ENCODE data around the gene CLMN.
"Not testable (repeated sequence)": the region's sequence is repeated elsewhere in the genome, so short reads cannot be mapped to it uniquely, and the experiment has no call there.

Gene CLMN

DNA sequence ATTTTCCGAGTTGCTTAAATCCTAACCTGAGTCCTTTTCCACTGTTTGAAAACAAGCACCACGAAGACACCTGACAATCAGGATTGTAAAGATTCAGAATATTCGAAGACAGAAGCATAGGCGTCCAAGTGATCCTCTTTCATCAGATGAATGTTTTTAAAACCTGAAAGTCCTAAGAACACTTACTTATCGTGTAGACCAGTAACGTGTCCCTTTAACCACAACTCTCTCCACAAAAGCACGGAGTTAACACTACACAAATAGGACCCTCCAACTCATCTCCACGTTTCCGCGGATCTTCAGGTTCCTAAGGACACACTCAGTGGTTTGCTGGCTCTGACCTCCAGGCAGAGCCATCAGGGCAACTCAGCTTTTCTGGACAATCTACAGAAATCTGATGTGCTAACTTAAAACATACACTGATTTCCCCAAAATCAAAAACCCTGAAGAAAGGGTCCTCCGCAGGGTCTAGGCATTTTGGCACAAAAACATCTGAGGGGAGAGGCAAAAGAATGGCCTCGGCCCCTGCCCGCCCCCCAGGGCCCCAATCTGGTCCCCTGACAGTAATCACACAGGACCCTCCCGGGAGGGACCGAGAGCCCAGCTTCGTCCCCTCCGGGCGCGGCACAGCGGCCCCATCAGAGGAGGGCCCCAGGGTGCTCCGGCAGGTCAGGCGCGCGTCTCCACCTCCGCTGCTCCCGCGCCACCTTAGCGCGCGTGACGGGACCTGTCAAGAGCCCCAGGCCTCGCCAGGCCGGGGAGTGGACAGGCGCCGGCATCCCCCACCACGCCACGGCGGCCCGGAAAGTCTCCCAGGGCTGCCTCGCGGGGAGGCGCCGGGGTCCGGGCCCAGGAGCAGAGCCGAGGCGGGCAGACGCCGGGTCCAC is 163.3 kb downstream of the CLMN start:
- peak; percentile 31 for DNase-seq

DNA sequence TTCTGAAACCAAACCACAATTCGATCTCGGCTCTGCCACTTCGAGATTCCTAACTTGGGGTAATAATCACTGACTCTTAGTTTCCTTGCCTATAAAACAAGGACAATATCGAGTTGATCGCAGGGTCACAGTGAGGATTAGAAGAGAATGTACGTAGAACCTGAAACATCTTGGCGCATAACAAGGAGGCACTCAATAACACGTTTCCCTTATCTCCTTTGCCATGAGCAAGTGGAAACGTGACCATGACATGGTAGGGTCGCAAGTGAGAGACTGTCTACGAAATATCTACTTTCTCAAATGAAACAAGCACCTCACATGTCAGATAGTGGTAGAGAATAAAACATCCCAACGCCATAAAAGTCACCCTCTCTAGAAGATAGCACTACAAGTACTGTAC is 164.7 kb downstream of the CLMN start:
- DNase-seq, result no peak

DNA sequence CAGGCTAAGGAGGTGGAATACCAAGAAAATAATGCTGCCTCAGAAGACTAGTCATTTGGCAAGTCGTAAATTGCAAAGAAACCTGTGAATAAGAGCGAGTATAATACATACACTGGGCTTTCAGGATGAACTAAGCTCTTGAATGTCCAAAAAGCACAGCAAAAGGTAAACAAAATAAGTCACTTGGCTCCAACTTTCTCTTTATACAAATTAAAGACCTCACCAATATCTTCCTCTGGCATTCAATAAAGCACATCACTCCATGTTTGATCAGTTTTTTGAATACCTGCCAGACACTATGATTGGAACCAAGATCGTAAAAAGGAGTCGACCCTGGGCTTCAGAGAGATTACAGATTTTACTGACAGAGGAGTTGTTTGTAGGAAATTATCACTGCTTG is 165.8 kb downstream of the CLMN start:
- no peak for DNase-seq

DNA sequence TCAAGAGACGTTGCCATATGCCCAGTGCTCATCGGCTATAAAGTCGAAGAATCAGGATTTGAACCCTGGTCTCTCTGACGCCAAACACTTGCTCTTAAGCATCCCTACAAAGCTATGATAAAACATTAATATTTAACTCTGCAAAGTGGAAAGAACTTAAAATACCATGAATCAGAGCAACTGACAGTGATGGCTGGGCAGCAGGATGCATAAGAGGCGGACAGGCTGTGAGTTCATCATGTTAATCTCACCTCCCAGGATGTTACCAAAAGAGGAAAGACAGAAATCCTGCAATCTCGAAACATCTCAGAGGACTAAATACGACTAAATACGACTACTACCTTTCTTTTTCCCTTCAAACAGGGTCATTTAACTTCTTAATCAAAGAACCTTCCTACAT is 168.1 kb downstream of the CLMN start:
- no peak for DNase-seq

DNA sequence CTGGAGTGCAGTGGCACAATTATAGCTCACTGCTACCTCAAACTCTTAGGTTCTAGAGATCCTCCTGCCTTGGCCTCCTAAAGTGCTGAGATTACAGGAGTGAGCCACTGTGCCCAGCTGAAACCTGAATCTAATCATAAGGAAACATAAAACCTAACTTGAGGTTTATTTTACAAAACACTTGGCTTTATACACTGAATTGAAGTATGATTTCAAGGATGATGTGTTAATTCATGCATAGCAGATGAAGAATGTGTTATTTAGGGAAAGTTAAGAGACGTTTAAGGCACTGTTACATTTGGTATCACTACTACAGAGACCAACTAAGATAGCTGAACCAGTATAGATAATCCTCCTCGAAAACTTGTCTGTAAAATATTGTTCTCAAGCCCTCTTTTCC is 168.8 kb downstream of the CLMN start:
- no peak for DNase-seq

DNA sequence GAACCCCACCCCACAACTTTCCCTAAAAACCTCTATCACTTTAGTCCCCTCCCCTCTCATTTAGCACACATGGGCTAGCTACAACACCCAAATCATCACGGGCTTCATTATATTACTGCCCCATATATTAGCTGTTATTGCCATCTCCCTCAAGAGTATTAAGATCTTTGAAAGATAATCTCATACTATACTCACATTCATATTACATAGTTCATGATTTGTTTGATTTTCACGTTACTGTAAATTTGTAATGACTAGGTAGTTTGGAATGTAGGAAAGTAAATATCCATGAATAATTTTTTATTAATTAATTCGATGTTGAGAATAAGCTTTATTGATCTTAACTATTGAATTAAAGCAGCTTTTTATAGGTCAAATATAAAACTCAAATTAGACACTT is 170.3 kb downstream of the CLMN start:
- DNase-seq, result no peak

DNA sequence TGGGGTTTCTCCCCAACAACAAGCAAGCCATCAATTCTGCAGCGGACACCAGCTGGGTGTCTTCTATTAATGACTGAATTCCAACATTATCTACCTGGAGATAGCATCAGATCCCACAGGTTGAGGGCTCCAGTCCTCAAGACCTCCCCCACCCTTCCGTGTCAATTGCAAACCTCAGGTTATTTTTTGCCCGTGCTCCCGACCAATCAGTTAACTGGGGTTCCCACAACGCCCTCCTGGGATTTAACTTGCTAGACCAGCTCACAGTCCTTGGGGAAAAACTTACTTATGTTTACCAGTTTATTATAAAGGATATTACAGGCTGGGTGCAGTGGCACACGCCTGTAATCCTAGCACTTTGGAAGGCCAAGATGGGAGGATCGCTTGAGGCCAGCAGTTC is 172.1 kb downstream of the CLMN start:
- DNase-seq, result no peak

DNA sequence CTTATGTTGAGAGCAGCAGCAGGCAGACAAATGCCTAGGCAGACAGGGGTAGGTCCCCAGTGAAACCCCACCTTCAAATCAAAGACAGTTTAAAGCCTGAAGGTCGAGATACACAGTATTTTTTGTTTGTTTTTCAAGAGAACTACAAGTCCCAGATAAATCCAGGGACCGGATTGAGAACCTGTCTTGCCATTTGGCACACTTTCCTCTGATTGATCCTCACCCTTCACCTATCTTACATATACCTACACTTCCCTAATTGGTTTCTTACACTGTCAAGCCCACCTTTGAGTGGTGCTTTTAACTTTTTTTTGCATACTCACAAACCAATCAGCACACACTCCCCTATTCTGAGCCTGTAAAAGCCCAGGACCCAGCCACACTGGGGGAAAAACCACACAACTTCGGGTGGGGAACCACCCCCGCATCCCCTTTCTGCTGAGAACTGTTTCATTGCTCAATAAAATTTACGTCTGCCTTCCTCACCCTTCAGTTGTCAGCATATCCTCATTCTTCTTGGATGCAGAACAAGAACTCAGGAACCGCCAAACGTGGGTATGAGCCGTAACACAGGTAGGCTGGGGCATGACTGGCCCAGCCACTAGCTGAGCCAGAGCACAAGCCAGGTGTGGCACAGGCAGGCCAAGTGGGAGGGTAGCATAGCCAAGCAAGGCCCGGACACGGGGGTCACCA is 173.5 kb downstream of the CLMN start:
- DNase-seq, result no peak

DNA sequence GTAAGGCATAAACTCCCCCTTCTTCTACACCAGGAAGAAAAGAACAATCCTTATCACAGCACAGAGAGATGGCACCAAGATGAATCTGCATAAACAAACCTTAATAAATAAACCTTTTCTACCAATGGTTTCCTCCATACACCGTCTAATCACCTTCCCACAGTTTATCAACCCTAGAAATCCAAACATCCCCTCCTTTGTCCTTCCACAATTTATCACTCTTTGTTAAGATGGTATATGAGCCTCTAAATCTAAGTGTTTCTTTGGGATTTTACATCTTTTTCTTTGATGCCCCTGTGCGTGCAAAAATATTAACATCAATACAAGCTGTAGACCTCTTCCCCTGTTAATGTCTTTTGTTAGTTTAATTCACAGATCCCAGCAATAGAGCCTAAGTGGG is 174.9 kb downstream of the CLMN start:
- DNase-seq, result no peak

DNA sequence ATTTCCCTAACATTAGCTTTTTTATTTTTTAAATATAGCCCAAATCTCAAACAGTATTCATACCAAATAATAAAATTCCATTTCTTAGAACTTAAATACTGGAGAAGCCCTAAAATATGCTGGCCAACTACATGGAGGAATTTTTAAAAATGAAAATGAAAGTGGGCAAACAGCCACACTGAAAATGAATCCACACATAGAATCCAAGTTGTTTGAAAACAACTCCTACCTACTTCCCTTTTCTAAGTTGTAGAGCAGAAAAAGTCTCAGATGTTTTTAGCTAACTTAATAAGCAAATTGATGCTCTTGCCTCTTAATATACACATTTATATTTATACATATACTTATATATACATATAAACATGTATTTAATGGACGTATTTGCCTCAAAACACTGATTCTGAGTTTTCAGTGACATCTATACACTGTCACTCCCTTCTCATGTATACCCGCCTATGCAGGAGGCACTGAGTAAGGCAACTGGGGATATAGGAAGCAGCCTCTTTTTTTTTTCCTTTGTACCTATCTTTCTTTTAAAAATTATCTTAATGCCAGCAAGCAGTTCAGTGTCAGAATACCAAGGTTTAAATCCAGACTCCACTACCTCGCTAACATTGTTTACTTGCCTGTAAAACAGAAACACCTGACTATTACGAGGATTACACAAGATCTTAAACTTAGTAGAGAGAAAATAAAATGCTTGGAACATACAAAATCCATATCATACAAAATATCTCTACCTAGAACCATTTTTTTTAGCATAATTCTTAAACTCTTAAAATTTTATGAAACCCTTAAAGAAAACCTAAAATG is 175.7 kb downstream of the CLMN start:
- DNase-seq, result no peak

DNA sequence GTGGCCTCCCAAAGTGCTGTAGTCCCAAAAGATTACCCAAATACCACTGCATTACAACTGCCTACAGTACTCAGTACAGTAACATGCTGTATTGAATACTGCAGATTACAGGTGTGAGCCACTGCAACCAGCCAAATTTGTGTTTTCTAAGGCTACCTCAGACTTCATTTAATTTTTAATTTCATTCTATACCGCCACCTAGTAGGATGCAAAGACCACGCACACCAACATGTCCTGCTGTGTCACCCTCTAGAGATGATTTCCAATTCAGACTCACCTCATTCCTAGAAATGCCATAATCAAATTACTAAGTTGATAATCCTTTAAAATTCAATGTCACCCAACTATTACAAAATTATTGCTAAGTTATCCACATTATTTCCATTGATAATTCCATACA is 177.5 kb downstream of the CLMN start:
- DNase-seq, result no peak

DNA sequence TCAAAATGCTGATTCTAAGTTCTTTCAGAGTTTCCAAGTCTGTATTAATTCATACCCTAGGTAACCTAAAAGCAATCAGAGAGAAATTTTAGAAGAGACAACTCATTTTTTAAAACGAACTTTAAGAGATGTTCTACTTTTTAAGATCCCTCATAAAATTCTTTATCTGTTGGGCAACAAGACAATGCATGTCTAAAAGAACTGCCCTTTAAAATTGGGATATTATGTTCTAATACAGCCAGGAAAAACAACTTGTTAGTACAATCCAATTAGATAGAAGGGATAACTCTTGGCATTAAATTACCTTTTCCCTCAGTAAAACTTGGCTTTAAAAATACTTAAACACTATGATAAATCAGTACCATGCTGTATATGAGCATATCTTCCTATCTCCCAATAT is 178.0 kb downstream of the CLMN start:
- DNase-seq, result no peak

DNA sequence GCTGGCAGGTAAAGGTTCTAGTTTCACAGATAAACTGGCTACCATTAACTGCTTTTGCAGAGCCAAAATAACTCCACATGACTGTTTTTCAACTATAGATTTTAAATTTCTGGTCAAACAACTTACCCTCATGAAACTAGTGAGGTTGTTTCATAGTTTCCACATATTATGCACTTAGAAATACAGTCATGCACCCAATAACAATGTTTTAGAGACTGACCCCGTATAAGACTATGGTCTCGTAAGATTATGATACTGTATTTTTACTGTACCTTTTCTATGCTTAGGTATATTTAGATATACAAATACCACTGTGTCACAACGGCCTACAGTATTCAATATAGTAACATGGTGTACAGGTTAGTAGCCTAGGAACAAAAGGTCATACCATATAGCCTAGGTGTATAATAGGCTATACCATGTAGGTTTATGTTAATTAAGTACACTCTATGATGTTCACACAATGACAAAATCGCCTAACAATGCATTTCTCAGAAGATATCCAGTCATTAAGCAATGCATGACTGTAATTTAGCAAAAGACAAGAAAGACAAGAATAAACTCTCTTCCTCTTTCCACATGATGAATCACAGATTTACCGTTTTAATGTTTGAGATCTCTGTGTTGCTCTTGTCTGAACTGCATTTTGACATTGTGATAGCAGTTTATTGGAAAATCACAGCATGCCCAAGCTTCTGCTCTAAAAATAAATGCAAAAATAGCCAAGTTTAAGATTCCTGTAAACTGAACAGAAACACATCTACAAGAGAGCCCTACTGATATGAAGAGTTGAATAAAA is 179.4 kb downstream of the CLMN start:
- peak; percentile 40 for DNase-seq

DNA sequence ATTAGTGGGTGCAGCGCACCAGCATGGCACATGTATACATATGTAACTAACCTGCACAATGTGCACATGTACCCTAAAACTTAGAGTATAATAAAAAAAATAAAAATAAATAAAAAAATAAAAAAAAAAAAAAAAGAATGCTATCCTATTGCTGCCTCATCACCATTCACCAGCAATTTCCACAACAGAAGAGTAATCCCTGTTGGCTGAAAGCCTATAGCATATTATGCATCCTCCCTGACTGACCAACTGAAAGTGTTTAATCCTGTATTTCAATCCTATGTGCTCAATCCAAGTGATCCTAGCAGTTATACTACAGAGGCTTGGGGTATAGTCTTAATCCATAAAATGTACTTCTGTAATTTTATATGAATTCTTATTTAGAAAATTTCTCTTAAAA is 180.8 kb downstream of the CLMN start:
- DNase-seq, result no peak

DNA sequence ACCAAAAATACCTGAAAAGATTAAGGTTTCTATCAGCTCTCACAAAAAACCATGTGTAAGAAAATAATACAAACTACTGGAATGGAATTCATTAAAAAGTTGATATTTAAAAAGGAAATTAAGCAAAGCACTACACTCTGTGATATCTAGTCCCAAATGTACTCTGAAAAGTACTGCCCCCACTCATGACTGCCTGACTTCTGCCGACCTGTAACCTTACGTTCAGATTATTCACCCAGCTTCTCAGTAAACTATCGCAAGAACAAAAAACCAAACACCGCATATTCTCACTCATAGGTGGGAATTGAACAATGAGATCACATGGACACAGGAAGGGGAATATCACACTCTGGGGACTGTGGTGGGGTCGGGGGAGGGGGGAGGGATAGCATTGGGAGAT is 181.3 kb downstream of the CLMN start:
- DNase-seq, result not testable (repeated sequence)

DNA sequence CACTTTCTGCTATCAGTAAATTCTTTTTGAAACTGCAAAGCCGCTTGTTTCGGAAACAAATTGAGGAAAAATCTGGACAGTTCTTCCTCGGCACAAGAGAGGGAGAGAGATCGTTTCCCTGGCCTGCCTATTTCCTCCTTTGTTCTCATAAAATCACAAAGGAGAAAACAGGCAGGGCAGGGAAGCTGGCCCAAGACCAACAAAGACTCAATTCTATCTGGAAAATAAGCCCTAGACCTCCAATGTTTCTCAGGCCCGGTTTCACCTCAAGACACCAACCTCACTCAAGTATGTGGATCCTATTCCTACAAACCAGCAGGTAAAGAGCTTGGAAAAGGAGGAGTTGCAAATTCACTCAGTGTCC is 181.9 kb downstream of the CLMN start:
- DNase-seq, result no peak

DNA sequence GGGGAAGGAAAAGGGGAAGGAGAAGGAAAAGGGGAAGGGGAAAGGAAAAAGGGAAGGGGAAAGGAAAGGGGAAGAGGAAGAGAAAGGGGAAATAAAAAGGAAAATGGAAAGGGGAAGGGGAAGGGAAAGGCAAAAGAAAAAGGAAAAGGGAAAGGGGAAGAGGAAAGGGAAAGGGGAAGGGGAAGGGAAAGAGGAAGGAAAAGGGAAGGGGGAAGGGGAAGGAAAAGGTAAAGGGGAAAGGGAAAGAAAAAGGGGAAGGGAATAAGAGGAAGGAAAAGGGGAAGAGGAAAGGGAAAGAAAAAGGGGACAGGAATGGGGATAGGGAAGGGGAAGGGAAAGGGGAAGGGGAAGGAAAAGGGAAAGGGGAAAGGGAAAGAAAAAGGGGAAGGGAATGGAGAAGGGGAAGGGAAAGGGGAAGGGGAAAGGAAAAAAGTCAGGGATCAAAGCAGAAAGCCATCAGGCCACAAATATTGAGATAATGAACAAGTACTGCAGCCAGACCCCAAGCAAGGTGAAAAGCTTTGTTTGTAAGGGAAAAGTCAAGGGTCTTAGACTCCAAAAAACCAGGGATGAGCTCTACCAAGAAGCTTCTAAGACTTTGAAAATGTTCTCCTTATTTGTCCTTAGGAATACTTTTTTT is 182.4 kb downstream of the CLMN start:
- DNase-seq, result no peak

DNA sequence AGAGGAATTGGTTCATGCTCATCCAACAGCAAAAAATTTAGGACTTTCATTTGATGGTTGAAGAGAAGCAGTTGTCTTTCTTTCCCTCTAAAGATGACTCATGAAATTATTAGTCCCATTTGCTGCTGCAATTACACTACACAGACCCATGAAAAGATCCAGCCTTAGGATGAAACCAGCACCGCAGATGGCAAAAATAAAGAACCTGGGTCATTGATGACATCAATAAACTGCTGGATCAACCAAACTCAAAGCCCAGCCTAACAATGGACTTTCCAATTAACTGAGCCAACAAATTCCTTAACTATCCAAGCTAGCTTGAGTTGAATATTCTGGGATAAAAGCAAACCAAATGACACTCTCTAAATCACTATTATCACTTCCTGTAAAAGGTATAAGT is 183.1 kb downstream of the CLMN start:
- DNase-seq, result no peak

DNA sequence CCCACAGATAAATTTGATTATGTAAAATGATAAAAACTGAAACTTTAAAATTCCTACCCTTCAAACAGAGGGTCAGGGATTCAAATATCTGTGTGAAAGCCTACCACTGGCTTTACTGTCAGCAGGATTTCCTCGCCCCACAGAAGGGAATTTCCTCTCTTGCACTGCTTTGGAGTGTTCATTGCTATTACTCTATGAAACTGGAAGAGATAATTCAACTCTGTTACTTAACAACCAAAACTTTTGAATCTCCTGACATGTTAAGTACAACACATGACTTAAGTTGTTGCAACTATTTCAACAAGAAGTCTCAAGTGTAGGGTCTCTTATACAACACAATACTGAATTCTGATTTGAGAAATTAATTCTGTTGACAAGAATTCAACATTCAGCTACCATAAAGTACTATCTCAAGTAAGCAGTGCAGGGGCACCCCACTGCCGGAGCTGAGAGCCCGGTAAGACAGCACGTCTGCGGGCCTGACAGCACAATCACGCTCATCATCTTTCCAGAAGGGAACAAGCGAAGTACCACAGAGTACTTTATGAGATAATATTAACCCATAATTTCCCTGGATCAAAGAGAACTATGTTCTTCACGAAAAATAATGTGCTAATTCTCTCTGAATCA is 185.3 kb downstream of the CLMN start:
- no peak for DNase-seq

DNA sequence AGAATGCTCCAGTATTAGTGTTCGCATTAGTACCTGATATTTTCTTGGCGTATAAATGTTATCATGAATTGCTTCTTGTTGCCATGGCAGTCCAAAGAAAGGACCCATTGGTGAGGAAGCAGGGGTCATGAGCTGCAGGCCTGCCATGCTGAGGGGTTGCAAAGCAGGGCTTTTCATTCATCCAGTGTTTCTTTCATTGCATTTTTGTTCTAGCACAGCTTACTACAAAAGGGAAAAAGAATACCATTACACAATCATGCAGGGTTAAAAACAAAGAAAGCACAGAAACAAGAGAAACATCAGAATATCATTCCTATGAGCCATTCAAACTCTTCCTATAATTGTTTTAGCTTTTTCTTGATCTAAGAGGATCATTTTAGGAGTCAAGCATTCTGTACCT is 186.4 kb downstream of the CLMN start:
- no peak for DNase-seq

DNA sequence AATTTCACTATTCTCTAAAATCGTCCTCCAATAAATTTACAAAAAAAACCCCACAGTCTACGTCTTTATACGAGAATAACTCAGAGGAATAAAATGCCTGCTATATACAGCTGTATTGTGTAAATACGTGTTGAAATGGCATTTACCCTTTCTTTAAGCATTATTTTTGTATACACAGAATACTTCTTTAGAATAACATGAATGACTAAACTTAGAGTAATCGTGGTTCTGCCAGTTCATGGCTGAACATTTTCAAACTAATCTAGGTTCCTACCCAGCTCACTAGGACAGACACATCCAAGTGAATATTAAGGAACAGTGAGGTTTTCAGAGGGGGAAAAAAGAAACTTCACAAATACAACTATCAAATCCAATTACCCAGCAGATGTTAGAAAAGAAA is 186.9 kb downstream of the CLMN start:
- DNase-seq, result no peak
